ENCODE measurements around the gene RBMS3. TPM values are rescaled to one million over a fixed set of nuclear protein-coding genes. Genes with fewer than 3 reads are reported as not detected.

The RBMS3 gene
- total RNA-seq, 1 donor from 2014 or later = 65.1 TPM

DNA sequence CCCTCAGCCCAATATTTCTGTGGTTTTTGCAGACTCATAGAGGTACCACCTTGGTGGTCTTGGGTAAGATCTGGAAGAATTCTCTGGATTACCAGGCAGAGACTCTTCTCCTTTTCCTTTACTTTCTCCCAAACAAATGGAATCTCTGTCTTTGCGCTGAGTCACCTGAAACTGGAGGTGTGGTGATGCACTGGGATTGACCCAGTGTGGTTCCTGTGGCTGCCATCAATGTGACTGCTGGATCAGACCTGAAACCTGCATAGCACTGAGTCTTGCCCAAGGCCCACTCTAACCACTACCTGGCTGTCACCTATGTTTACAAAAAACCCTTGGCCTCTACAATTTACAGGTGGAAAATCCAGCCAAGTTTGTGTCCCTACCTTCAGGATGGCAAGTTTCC is 295.3 kb downstream of the RBMS3 start:
- no peak overlapping the region for H3K4me3 Mint-ChIP-seq (ENCODE audit: unreplicated experiment)
- no peaks in the 10 kb centered on the region for H3K9me3 Mint-ChIP-seq (ENCODE audit: unreplicated experiment)
- H3K27ac Mint-ChIP-seq (ENCODE audit: unreplicated experiment) = no peak overlapping the region
- peaks cover 4% of the 10 kb centered on the region for H3K36me3 Mint-ChIP-seq (ENCODE audit: unreplicated experiment)
- DNase-seq = no peak
- TF ChIP-seq CTCF (IDR thresholded peaks at IDR 0.05; ENCODE audit: partially characterized antibody, unreplicated experiment) = no peak
- peaks cover 3% of the 10 kb centered on the region for H3K27me3 Mint-ChIP-seq (ENCODE audit: unreplicated experiment)
- peaks cover 3% of the 10 kb centered on the region for H3K4me1 Mint-ChIP-seq (ENCODE audit: low read depth, unreplicated experiment)

DNA sequence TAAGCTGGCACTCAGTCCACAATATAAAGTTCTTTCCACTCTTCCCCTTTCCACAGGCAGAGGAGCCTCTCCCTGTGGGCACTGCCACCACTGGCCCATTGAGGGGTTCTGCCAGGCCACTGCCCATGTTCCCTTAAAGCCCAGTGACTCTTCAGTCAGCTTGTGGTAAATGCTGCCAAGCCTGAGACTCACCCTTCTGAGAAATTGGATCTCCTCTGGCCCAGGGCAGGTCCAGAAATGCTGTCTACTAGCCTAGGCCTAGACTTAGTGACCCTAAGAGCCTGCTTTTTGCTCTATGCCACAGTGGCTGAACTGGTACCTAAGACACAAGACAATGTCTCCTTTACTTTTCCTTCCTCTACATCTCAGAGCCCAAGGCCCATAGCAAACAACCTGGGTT is 295.8 kb downstream of the RBMS3 start:
- no peak for TF ChIP-seq CTCF (IDR thresholded peaks at IDR 0.05; ENCODE audit: partially characterized antibody, unreplicated experiment)
- Mint-ChIP-seq H3K9me3 (ENCODE audit: unreplicated experiment) (no peaks in the 10 kb centered on the region), H3K27ac (ENCODE audit: unreplicated experiment) (no peak overlapping the region), H3K4me3 (ENCODE audit: unreplicated experiment) (no peak overlapping the region), H3K4me1 (ENCODE audit: low read depth, unreplicated experiment) (peaks cover 5% of the 10 kb centered on the region), H3K27me3 (ENCODE audit: unreplicated experiment) (peaks cover 3% of the 10 kb centered on the region), H3K36me3 (ENCODE audit: unreplicated experiment) (peaks cover 4% of the 10 kb centered on the region)
- DNase-seq = no peak

GRCh38 chr3:29577250-29577649 is 296.4 kb downstream of the RBMS3 start:
- Mint-ChIP-seq H3K36me3 (ENCODE audit: unreplicated experiment) (peaks cover 4% of the 10 kb centered on the region), H3K27ac (ENCODE audit: unreplicated experiment) (no peak overlapping the region), H3K9me3 (ENCODE audit: unreplicated experiment) (no peaks in the 10 kb centered on the region), H3K4me1 (ENCODE audit: low read depth, unreplicated experiment) (peaks cover 5% of the 10 kb centered on the region), H3K27me3 (ENCODE audit: unreplicated experiment) (peaks cover under 1% of the 10 kb centered on the region), H3K4me3 (ENCODE audit: unreplicated experiment) (no peak overlapping the region)
- TF ChIP-seq CTCF (IDR thresholded peaks at IDR 0.05; ENCODE audit: partially characterized antibody, unreplicated experiment) = no peak
- DNase-seq = no peak

DNA sequence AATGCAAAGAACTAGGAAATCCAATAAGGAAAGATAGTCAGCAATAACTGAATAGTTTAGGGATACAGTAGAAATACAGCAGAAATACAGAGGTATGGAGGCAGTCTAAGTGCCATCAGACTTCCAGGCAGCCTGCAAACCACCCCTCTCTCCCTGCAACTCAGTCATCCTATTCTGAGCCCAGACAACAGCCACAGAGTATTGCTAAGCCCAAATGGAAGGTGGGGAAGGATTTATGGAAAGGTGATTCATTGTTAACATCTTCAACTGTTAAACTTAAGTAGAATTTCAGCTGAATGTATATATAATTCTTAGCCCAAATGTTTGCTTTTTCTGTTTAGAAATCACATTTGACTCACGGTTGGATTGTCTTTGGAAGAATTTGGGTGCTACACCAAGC is 300.4 kb downstream of the RBMS3 start:
- Mint-ChIP-seq H3K36me3 (ENCODE audit: unreplicated experiment) (peaks cover 4% of the 10 kb centered on the region), H3K4me3 (ENCODE audit: unreplicated experiment) (no peak overlapping the region), H3K27me3 (ENCODE audit: unreplicated experiment) (peaks cover 1% of the 10 kb centered on the region), H3K4me1 (ENCODE audit: low read depth, unreplicated experiment) (peaks cover 5% of the 10 kb centered on the region), H3K27ac (ENCODE audit: unreplicated experiment) (peak overlapping the region; percentile 22), H3K9me3 (ENCODE audit: unreplicated experiment) (no peaks in the 10 kb centered on the region)
- DNase-seq = no peak
- TF ChIP-seq CTCF (IDR thresholded peaks at IDR 0.05; ENCODE audit: partially characterized antibody, unreplicated experiment) = no peak

DNA sequence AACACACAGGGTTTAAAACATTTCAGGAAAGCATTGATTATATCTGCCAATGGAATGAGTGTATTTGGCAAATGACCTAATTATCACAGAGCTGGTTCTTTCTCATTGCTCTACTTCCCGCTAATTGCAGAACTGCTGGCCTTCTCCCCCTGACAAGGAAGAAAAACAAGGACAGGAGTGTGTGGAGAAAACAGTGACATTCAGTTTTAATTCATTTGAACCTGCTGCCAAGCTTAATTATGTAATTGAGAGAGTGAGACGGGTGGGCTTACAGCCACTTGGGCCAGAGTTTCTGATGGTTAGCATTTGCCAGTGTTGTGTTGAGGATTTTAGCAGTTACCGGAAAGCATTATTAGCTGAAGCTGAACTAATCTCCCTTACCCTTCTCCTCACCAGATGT is 301.4 kb downstream of the RBMS3 start:
- Mint-ChIP-seq H3K4me1 (ENCODE audit: low read depth, unreplicated experiment) (peaks cover 11% of the 10 kb centered on the region), H3K4me3 (ENCODE audit: unreplicated experiment) (no peak overlapping the region), H3K36me3 (ENCODE audit: unreplicated experiment) (peaks cover 4% of the 10 kb centered on the region), H3K9me3 (ENCODE audit: unreplicated experiment) (no peaks in the 10 kb centered on the region), H3K27me3 (ENCODE audit: unreplicated experiment) (peaks cover 1% of the 10 kb centered on the region), H3K27ac (ENCODE audit: unreplicated experiment) (no peak overlapping the region)
- TF ChIP-seq CTCF (IDR thresholded peaks at IDR 0.05; ENCODE audit: partially characterized antibody, unreplicated experiment) = no peak
- no peak for DNase-seq
